ENCODE measurements around the gene SPP1.
A peak's percentile ranks its signal among the peaks of the same experiment; 100 is the strongest.
"Not testable (repeated sequence)": the region's sequence is repeated elsewhere in the genome, so short reads cannot be mapped to it uniquely, and the experiment has no call there.

SPP1 gene

GRCh38 chr4:87995435-87995834 lies 19.9 kb downstream of the SPP1 start:
- no peak overlapping the region for H3K4ac ChIP-seq (ENCODE audit: low read length)
- no peaks in the 10 kb centered on the region for H3K9me3 ChIP-seq (replicated peaks in 1 of 2; ENCODE audit: control insufficient read depth in 2 of 2, insufficient read depth in 1 of 2, low read depth in 1 of 2, low read length in 2 of 2)
- no peak overlapping the region for H3K9ac ChIP-seq (ENCODE audit: low read depth, low read length, poor library complexity)
- H2AK5ac ChIP-seq (ENCODE audit: low read depth, low read length) = no peak overlapping the region
- no peak overlapping the region for H4K8ac ChIP-seq (ENCODE audit: low read depth, low read length)
- H2AFZ ChIP-seq (ENCODE audit: low read length) = peak overlapping the region; percentile 29
- no peak overlapping the region for H4K91ac ChIP-seq (ENCODE audit: low read depth, low read length, poor library complexity)
- no peak overlapping the region for H2BK120ac ChIP-seq (ENCODE audit: low read depth, low read length)
- H3K4me2 ChIP-seq (ENCODE audit: insufficient read depth, low read length, poor library complexity, severe bottlenecking) = no peak overlapping the region
- H3K4me1 ChIP-seq (ENCODE audit: control insufficient read depth in 2 of 2, insufficient read depth in 1 of 2, low read depth in 1 of 2, low read length in 2 of 2) = peaks cover 0 to 3% of the 10 kb centered on the region in 2 donors
- no peak for DNase-seq (ENCODE audit: low spot score)
- H2BK12ac ChIP-seq (ENCODE audit: low read length) = no peak overlapping the region
- WGBS, 2 donors (ENCODE audit: extremely low coverage in 2 of 2, insufficient read length in 2 of 2, insufficient replicate concordance in 1 of 2) = no CpG with 5 or more reads among the region's 3 CpGs
- no peak overlapping the region for H2BK5ac ChIP-seq (ENCODE audit: low read length)
- H2BK15ac ChIP-seq (ENCODE audit: low read length) = no peak overlapping the region
- H3K79me1 ChIP-seq (ENCODE audit: low read depth, low read length) = no peaks in the 10 kb centered on the region
- H3K27me3 ChIP-seq (ENCODE audit: control insufficient read depth in 3 of 3, insufficient read depth in 3 of 3, low read depth in 1 of 3, low read length in 3 of 3) = no peaks in the 10 kb centered on the region
- H3K27ac ChIP-seq (replicated peaks; ENCODE audit: low read length) = no peak overlapping the region
- H3K18ac ChIP-seq (ENCODE audit: low read length) = no peak overlapping the region
- no peak overlapping the region for H3K4me3 ChIP-seq (ENCODE audit: low read length in 2 of 2)
- no peaks in the 10 kb centered on the region for H3K36me3 ChIP-seq (replicated peaks in 1 of 2; ENCODE audit: control insufficient read depth in 2 of 2, insufficient read depth in 2 of 2, low read length in 2 of 2)
- H3K14ac ChIP-seq (ENCODE audit: low read length) = no peak overlapping the region
- no peak overlapping the region for H3K23ac ChIP-seq (ENCODE audit: low read depth, low read length, poor library complexity)

DNA sequence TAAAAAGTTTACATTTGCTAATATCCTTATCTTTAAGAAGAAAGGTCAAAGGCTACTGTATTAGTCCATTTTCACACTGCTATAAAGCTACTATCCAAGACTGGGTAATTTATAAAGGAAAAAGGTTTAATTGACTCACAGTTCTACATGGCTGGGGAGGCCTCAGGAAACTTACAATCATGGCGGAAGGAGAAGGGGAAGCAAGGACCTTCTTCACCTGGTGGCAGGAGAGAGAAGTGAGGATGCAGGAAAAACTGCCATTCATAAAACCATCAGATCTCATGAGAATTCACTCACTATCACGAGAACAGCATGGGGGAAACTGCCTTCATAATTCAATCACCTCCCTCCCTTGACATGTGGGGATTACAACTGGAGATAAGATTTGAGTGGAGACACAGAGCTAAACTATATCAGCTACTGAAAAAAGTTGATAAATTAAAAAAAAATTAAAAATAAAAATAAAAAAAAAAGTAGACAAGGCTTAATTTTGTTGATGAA lies 23.7 kb downstream of the SPP1 start:
- not testable (repeated sequence) for H4K8ac ChIP-seq (ENCODE audit: low read depth, low read length); H3K9me3 ChIP-seq (replicated peaks in 1 of 2; ENCODE audit: control insufficient read depth in 2 of 2, insufficient read depth in 1 of 2, low read depth in 1 of 2, low read length in 2 of 2); H3K36me3 ChIP-seq (replicated peaks in 1 of 2; ENCODE audit: control insufficient read depth in 2 of 2, insufficient read depth in 2 of 2, low read length in 2 of 2); H3K4me3 ChIP-seq (ENCODE audit: low read length in 2 of 2); H3K18ac ChIP-seq (ENCODE audit: low read length); H2AK5ac ChIP-seq (ENCODE audit: low read depth, low read length); H2BK15ac ChIP-seq (ENCODE audit: low read length); H3K4me2 ChIP-seq (ENCODE audit: insufficient read depth, low read length, poor library complexity, severe bottlenecking); H2BK12ac ChIP-seq (ENCODE audit: low read length); H3K9ac ChIP-seq (ENCODE audit: low read depth, low read length, poor library complexity); H3K27ac ChIP-seq (replicated peaks; ENCODE audit: low read length); H2BK120ac ChIP-seq (ENCODE audit: low read depth, low read length); H3K14ac ChIP-seq (ENCODE audit: low read length); DNase-seq (ENCODE audit: low spot score); H2BK5ac ChIP-seq (ENCODE audit: low read length); H3K79me1 ChIP-seq (ENCODE audit: low read depth, low read length); H4K91ac ChIP-seq (ENCODE audit: low read depth, low read length, poor library complexity); H3K4ac ChIP-seq (ENCODE audit: low read length); H3K27me3 ChIP-seq (ENCODE audit: control insufficient read depth in 3 of 3, insufficient read depth in 3 of 3, low read depth in 1 of 3, low read length in 3 of 3); H3K23ac ChIP-seq (ENCODE audit: low read depth, low read length, poor library complexity); H2AFZ ChIP-seq (ENCODE audit: low read length); H3K4me1 ChIP-seq (ENCODE audit: control insufficient read depth in 2 of 2, insufficient read depth in 1 of 2, low read depth in 1 of 2, low read length in 2 of 2)
- WGBS, 2 donors (ENCODE audit: extremely low coverage in 2 of 2, insufficient read length in 2 of 2, insufficient replicate concordance in 1 of 2) = no CpG with 5 or more reads among the region's 2 CpGs

DNA sequence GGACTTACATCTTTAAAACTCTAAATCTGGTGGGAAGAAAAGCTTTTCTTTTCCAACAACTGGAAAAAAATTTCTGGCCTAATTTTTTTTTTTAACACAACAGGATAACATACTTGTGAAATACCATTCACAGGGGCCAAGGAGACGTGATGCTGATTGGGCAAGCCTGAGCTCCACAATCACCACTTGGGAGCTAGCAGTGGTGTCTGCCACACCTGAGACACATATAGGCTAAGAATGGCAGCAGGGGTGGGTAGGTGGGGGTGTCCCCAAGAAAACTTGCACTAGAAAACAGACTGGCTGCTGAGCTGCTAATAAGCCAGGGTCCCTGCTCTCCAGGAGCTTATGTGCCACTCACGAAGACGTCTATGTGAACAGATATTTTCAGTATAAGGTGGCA lies 26.4 kb downstream of the SPP1 start:
- peaks cover 0 to 9% (median 4%) of the 10 kb centered on the region in 3 experiments for H3K27me3 ChIP-seq (ENCODE audit: control insufficient read depth in 3 of 3, insufficient read depth in 3 of 3, low read depth in 1 of 3, low read length in 3 of 3)
- H3K9me3 ChIP-seq (replicated peaks in 1 of 2; ENCODE audit: control insufficient read depth in 2 of 2, insufficient read depth in 1 of 2, low read depth in 1 of 2, low read length in 2 of 2) = peaks cover 0 to 6% of the 10 kb centered on the region in 2 donors
- no peak overlapping the region for H3K4me2 ChIP-seq (ENCODE audit: insufficient read depth, low read length, poor library complexity, severe bottlenecking)
- no peak overlapping the region for H2BK12ac ChIP-seq (ENCODE audit: low read length)
- H3K36me3 ChIP-seq (replicated peaks in 1 of 2; ENCODE audit: control insufficient read depth in 2 of 2, insufficient read depth in 2 of 2, low read length in 2 of 2) = no peaks in the 10 kb centered on the region
- DNase-seq (ENCODE audit: low spot score) = no peak
- H4K91ac ChIP-seq (ENCODE audit: low read depth, low read length, poor library complexity) = no peak overlapping the region
- H2AFZ ChIP-seq (ENCODE audit: low read length) = no peak overlapping the region
- H3K4ac ChIP-seq (ENCODE audit: low read length) = no peak overlapping the region
- no peak overlapping the region for H2BK120ac ChIP-seq (ENCODE audit: low read depth, low read length)
- H3K4me3 ChIP-seq (ENCODE audit: low read length in 2 of 2) = no peak overlapping the region
- H2BK15ac ChIP-seq (ENCODE audit: low read length) = peak overlapping the region; percentile 70
- no peak overlapping the region for H3K9ac ChIP-seq (ENCODE audit: low read depth, low read length, poor library complexity)
- no peak overlapping the region for H3K14ac ChIP-seq (ENCODE audit: low read length)
- H3K4me1 ChIP-seq (ENCODE audit: control insufficient read depth in 2 of 2, insufficient read depth in 1 of 2, low read depth in 1 of 2, low read length in 2 of 2) = no peaks in the 10 kb centered on the region
- H3K23ac ChIP-seq (ENCODE audit: low read depth, low read length, poor library complexity) = no peak overlapping the region
- WGBS, 2 donors (ENCODE audit: extremely low coverage in 2 of 2, insufficient read length in 2 of 2, insufficient replicate concordance in 1 of 2) = no CpG with 5 or more reads among the region's 3 CpGs
- H3K27ac ChIP-seq (replicated peaks; ENCODE audit: low read length) = no peak overlapping the region
- H2BK5ac ChIP-seq (ENCODE audit: low read length) = no peak overlapping the region
- no peak overlapping the region for H4K8ac ChIP-seq (ENCODE audit: low read depth, low read length)
- no peak overlapping the region for H2AK5ac ChIP-seq (ENCODE audit: low read depth, low read length)
- H3K18ac ChIP-seq (ENCODE audit: low read length) = no peak overlapping the region
- H3K79me1 ChIP-seq (ENCODE audit: low read depth, low read length) = no peaks in the 10 kb centered on the region

DNA sequence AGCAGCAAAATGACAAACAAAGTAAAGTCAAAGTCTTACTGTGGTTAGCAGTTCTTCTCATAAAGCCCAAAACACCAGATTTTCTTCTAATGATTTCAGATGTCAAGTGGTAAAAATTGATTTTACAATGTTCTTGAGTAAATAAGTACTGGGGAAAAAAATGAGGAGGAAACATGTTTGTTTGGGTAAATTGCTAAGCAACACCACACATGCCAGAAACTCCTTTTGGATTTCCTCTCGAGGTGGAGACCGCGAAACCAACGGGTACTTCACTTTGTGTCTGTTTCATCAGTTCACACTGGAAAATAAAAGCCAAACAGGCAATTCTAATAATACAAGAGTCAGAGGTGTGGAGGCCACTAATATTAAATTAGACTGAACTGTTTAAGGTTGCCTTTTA lies 27.3 kb downstream of the SPP1 start:
- no peaks in the 10 kb centered on the region for H3K4me1 ChIP-seq (ENCODE audit: control insufficient read depth in 2 of 2, insufficient read depth in 1 of 2, low read depth in 1 of 2, low read length in 2 of 2)
- H2AFZ ChIP-seq (ENCODE audit: low read length) = no peak overlapping the region
- no peak overlapping the region for H2AK5ac ChIP-seq (ENCODE audit: low read depth, low read length)
- peaks cover under 1% of the 10 kb centered on the region for H3K79me1 ChIP-seq (ENCODE audit: low read depth, low read length)
- H3K27ac ChIP-seq (replicated peaks; ENCODE audit: low read length) = no peak overlapping the region
- peaks cover 0 to 13% (median 6%) of the 10 kb centered on the region in 3 experiments for H3K27me3 ChIP-seq (ENCODE audit: control insufficient read depth in 3 of 3, insufficient read depth in 3 of 3, low read depth in 1 of 3, low read length in 3 of 3)
- H4K91ac ChIP-seq (ENCODE audit: low read depth, low read length, poor library complexity) = no peak overlapping the region
- H3K4me3 ChIP-seq (ENCODE audit: low read length in 2 of 2) = no peak overlapping the region
- no peak overlapping the region for H3K4ac ChIP-seq (ENCODE audit: low read length)
- H3K14ac ChIP-seq (ENCODE audit: low read length) = no peak overlapping the region
- H2BK15ac ChIP-seq (ENCODE audit: low read length) = no peak overlapping the region
- no peaks in the 10 kb centered on the region for H3K36me3 ChIP-seq (replicated peaks in 1 of 2; ENCODE audit: control insufficient read depth in 2 of 2, insufficient read depth in 2 of 2, low read length in 2 of 2)
- no peak overlapping the region for H2BK5ac ChIP-seq (ENCODE audit: low read length)
- no peak overlapping the region for H2BK12ac ChIP-seq (ENCODE audit: low read length)
- WGBS, 2 donors (ENCODE audit: extremely low coverage in 2 of 2, insufficient read length in 2 of 2, insufficient replicate concordance in 1 of 2) = no CpG with 5 or more reads among the region's 4 CpGs
- H2BK120ac ChIP-seq (ENCODE audit: low read depth, low read length) = no peak overlapping the region
- no peak overlapping the region for H3K23ac ChIP-seq (ENCODE audit: low read depth, low read length, poor library complexity)
- peaks cover 0 to 6% of the 10 kb centered on the region in 2 donors for H3K9me3 ChIP-seq (replicated peaks in 1 of 2; ENCODE audit: control insufficient read depth in 2 of 2, insufficient read depth in 1 of 2, low read depth in 1 of 2, low read length in 2 of 2)
- no peak for DNase-seq (ENCODE audit: low spot score)
- no peak overlapping the region for H3K18ac ChIP-seq (ENCODE audit: low read length)
- H3K4me2 ChIP-seq (ENCODE audit: insufficient read depth, low read length, poor library complexity, severe bottlenecking) = no peak overlapping the region
- H3K9ac ChIP-seq (ENCODE audit: low read depth, low read length, poor library complexity) = no peak overlapping the region
- no peak overlapping the region for H4K8ac ChIP-seq (ENCODE audit: low read depth, low read length)
